Endodermal cell (in vitro differentiated cells): ENCODE data around the gene NSFL1C. TPM values are rescaled to one million over a fixed set of nuclear protein-coding genes. Genes with fewer than 3 reads are reported as not detected.

Experiments used
- DNase-seq: peaks from one replicate; pipeline ENCODE4 v3.0.0-alpha.2; 2017
- H3K27ac ChIP-seq: 2 replicates; pipeline ENCODE4 v1.5.1; 2013; ENCODE audit warnings: mild to moderate bottlenecking, low read depth, low read length, moderate library complexity
- H3K27me3 ChIP-seq: 2 replicates; pipeline ENCODE4 v1.6.1; 2013; ENCODE audit warnings: mild to moderate bottlenecking, low read length, moderate library complexity; ENCODE audit not compliant: insufficient read depth, control insufficient read depth, poor library complexity, severe bottlenecking
- H3K36me3 ChIP-seq: 2 replicates; pipeline ENCODE4 v1.7.0; 2013; ENCODE audit warnings: mild to moderate bottlenecking, low read length, moderate library complexity; ENCODE audit not compliant: control insufficient read depth, insufficient read depth
- H3K4me1 ChIP-seq: one replicate; pipeline ENCODE4 v1.7.0; 2013; ENCODE audit warnings: low read length; ENCODE audit not compliant: control insufficient read depth, insufficient read depth
- H3K4me3 ChIP-seq: 2 replicates; pipeline ENCODE4 v1.5.1; 2013; ENCODE audit warnings: mild to moderate bottlenecking, low read length, moderate library complexity
- H3K9ac ChIP-seq: 2 replicates; pipeline ENCODE4 v1.6.1; 2013; ENCODE audit warnings: mild to moderate bottlenecking, low read length, moderate library complexity; ENCODE audit not compliant: poor library complexity, severe bottlenecking; ENCODE audit errors: extremely low read depth
- H3K9me3 ChIP-seq: 2 replicates; pipeline ENCODE4 v1.6.1; 2013; ENCODE audit warnings: mild to moderate bottlenecking, low read length, moderate library complexity; ENCODE audit not compliant: control insufficient read depth
- H3K27ac Mint-ChIP-seq: 2 replicates; pipeline ENCODE4 v1.8.0; 2020; ENCODE audit warnings: mixed read lengths
- H3K27me3 Mint-ChIP-seq: 2 replicates; pipeline ENCODE4 v1.8.0; 2021; ENCODE audit warnings: mild to moderate bottlenecking, mixed read lengths; ENCODE audit not compliant: insufficient read depth
- H3K36me3 Mint-ChIP-seq: 2 replicates; pipeline ENCODE4 v1.8.0; 2020; ENCODE audit warnings: low read depth, mixed read lengths
- H3K4me1 Mint-ChIP-seq: 2 replicates; pipeline ENCODE4 v1.8.0; 2020; ENCODE audit warnings: mixed read lengths
- H3K4me3 Mint-ChIP-seq: 2 replicates; pipeline ENCODE4 v1.8.0; 2020; ENCODE audit warnings: mild to moderate bottlenecking, moderate library complexity, mixed read lengths
- H3K9me3 Mint-ChIP-seq: 2 replicates; pipeline ENCODE4 v1.8.0; 2020; ENCODE audit warnings: mild to moderate bottlenecking, mixed read lengths
- WGBS, 2 experiments: methylation state at CpG; one replicate each; pipeline versions ENCODE4 v1.1.5 to v1.1.7; 2013; ENCODE audit warnings: missing lambda C conversion rate in 2 of 2, mixed read lengths in 1 of 2; ENCODE audit not compliant: insufficient coverage in 1 of 2, insufficient read length in 1 of 2; 5-methylcytosine and 5-hydroxymethylcytosine counted together
- total RNA-seq, 2 donors: library from RNA; stranded (reverse); fragmentation: NEBNext Ultra II Directional in 1 of 2; extraction: Animal tissue kit (Norgen Biotek cat#: 25700) in 1 of 2; gene quantifications; 2 replicates in 1 of 2; 3 replicates in 1 of 2; pipeline ENCODE4 v1.2.1, GENCODE V29; 2021
- TF ChIP-seq, protein P1 (sequence below): fragments of 200-600 bp; sonication (generic); conservative IDR thresholded peaks from 2 replicates; pipeline ENCODE4 v1.5.0; 2021; ENCODE audit warnings: antibody characterized with exemption, mild to moderate bottlenecking

NSFL1C gene
- total RNA-seq, 2 donors from 2014 or later, result 90.9 to 117 TPM

DNA sequence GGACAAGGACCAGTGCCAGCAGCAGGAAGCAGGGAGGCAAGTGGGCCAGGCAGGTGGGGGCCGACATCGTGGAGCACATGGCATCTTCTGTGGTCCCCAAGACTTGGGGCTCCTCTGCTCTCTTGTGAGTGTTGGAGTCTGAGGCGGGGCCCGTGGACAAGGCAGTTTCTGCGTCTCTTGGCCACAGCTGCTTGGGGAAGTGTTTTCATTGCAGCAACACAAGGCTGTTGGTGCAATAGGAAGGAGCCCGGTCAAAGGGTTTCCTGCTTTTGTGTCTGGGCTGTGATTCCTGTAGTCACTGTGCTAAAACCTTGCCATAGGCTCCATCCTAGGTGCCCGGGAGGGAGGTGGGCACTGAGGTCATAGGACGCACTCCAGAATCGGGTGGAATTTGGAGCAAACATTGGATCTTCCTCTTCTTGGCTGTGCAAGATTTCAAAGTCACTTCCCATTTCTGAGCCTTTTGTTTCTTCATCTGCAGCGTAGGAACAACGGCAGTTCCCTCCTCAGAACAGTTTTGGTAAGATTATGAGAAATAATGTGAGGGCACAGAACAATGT is 24.7 kb upstream of the NSFL1C start, which contains the start of gene SIRPB2:
TSS of gene SIRPB2 (minus strand) at position 140 of the 560 bp plus-strand sequence. CDS start at position 79, 61 bp downstream.
- Mint-ChIP-seq H3K9me3 (no peaks in the 10 kb centered on the region), H3K27ac (no peak within 1 kb of the TSS), H3K36me3 (no peaks in the 10 kb centered on the region), H3K4me1 (no peaks in the 10 kb centered on the region), H3K27me3 (peaks cover 35% of the 10 kb centered on the region), H3K4me3 (no peak within 1 kb of the TSS)
- Histone ChIP-seq H3K9ac (no peak within 1 kb of the TSS), H3K4me1 (no peaks in the 10 kb centered on the region), H3K27ac (no peak within 1 kb of the TSS), H3K36me3 (no peaks in the 10 kb centered on the region), H3K9me3 (peaks cover 9% of the 10 kb centered on the region), H3K27me3 (peaks cover 14% of the 10 kb centered on the region), H3K4me3 (no peak within 1 kb of the TSS)
- TF ChIP-seq, protein P1, sequence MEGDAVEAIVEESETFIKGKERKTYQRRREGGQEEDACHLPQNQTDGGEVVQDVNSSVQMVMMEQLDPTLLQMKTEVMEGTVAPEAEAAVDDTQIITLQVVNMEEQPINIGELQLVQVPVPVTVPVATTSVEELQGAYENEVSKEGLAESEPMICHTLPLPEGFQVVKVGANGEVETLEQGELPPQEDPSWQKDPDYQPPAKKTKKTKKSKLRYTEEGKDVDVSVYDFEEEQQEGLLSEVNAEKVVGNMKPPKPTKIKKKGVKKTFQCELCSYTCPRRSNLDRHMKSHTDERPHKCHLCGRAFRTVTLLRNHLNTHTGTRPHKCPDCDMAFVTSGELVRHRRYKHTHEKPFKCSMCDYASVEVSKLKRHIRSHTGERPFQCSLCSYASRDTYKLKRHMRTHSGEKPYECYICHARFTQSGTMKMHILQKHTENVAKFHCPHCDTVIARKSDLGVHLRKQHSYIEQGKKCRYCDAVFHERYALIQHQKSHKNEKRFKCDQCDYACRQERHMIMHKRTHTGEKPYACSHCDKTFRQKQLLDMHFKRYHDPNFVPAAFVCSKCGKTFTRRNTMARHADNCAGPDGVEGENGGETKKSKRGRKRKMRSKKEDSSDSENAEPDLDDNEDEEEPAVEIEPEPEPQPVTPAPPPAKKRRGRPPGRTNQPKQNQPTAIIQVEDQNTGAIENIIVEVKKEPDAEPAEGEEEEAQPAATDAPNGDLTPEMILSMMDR, result no peak
- DNase-seq, result no peak
- WGBS, 2 experiments, result 88 to 92% methylated on average over 4 to 11 of the region's 11 CpGs

DNA sequence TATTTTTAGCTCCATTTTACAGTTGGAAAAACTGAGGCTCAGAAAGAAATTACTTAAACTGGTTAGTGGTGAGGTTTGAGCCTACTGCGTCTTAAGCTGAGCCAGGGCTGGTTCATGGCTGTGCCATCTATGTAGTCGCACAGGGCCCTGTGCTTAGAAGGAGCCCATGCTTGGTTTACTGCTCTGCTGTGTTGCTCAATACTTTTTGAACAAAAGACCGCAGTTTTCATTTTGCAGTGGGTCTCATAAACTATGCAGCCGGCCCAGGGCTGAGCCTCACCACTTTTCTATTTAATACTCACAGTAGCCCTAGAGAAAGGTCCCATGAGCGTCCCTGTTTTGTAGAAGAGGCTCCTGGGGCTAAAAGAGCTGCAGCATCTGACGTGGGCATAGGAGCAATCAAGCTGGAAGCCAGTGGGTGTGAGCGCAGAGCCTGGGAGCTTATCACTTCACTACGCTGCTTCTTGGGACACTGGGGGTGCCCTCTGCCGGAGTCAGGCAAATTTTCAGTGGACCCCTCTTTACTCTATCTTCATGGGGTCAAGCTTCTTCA is 24.1 kb upstream of the NSFL1C start:
- Mint-ChIP-seq H3K4me1 (no peaks in the 10 kb centered on the region), H3K4me3 (no peak overlapping the region), H3K36me3 (no peaks in the 10 kb centered on the region), H3K27me3 (peaks cover 31% of the 10 kb centered on the region), H3K27ac (no peak overlapping the region), H3K9me3 (no peaks in the 10 kb centered on the region)
- no peak for DNase-seq
- Histone ChIP-seq H3K4me1 (no peaks in the 10 kb centered on the region), H3K36me3 (no peaks in the 10 kb centered on the region), H3K27me3 (peaks cover 14% of the 10 kb centered on the region), H3K9me3 (peaks cover 9% of the 10 kb centered on the region), H3K9ac (no peak overlapping the region), H3K4me3 (no peak overlapping the region), H3K27ac (no peak overlapping the region)
- TF ChIP-seq, protein P1, result no peak
- WGBS, 2 experiments, result 93 to 95% methylated on average over 6 to 9 of the region's 9 CpGs

DNA sequence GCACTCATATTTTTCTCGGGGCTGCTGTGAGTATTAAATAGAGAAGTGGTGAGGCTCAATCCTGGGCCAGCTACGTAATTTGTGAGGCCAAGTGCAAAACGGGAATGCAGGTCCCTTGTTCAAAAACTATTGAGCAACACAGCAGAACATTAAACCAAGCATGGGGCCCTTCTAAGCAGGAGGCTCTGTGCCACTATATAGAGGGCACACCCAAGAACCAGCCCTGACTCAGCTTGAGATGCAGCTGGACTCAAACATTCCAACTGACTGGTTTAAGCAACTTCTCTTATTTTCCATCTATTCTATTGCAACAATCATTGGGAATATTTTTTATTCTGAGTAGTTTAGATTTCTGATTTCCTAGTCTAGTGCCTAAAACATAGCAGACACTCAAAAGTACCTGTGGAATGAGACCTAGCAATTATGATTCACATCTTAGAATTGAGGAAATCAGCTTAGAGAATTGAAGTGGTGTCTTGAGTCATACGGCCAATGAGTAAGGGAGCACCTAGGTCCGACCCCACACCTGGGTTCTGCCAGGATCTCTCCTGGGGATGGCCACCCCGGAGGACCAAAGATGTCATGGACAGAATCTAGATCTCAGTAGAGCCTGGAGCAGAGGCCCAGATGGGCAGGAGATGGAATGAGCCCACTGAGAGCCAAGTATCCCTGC is 23.3 kb upstream of the NSFL1C start:
- H3K4me3 ChIP-seq, result no peak overlapping the region
- Mint-ChIP-seq H3K4me1 (no peaks in the 10 kb centered on the region), H3K9me3 (no peaks in the 10 kb centered on the region), H3K27me3 (peaks cover 26% of the 10 kb centered on the region), H3K36me3 (no peaks in the 10 kb centered on the region), H3K27ac (no peak overlapping the region), H3K4me3 (no peak overlapping the region)
- H3K9me3 ChIP-seq, result peaks cover 9% of the 10 kb centered on the region
- DNase-seq, result no peak
- H3K9ac ChIP-seq, result no peak overlapping the region
- H3K27ac ChIP-seq, result no peak overlapping the region
- H3K4me1 ChIP-seq, result no peaks in the 10 kb centered on the region
- TF ChIP-seq, protein P1, result no peak
- H3K27me3 ChIP-seq, result peaks cover 14% of the 10 kb centered on the region
- no peaks in the 10 kb centered on the region for H3K36me3 ChIP-seq
- 89 to 96% methylated on average over 4 to 6 of the region's 6 CpGs for WGBS, 2 experiments
